ENCODE data around the gene ARPP21. TPM values are rescaled to one million over a fixed set of nuclear protein-coding genes. Genes with fewer than 3 reads are reported as not detected.
A peak's percentile ranks its signal among the peaks of the same experiment; 100 is the strongest.

ARPP21 gene
- polyA plus RNA-seq, 1 donor from 2014 or later: 12.8 TPM

DNA sequence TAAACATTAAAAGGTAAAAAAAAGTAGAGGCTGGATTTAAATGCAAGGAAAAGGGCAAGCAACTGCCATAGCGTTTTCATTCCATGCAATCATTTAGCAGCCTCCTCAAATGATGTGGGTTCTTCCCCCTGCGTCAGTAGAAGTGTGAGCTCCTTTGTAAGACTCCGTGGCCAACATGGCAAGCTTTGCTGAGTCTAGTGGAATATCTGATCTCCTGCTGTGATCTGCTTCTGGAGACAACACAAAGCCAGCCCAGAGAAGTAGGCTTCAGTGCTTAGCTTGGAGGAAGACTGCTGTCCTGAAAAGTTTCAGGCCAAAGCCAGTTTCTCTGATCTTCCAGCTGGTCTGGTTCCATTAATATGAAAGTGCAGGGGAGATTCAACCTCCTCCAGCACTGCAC, 70.4 kb downstream of the ARPP21 start:
- H2AFZ ChIP-seq (ENCODE audit: low read depth, low read length): no peak overlapping the region
- no peak overlapping the region for H3K9ac ChIP-seq (ENCODE audit: low read length)
- TF ChIP-seq EZH2 (IDR thresholded peaks at IDR 0.05; ENCODE audit: borderline replicate concordance, insufficient read depth, low read length, poor library complexity, severe bottlenecking) (no peak), POLR2AphosphoS5 (IDR thresholded peaks at IDR 0.05) (no peak), RAD21 (conservative IDR thresholded peaks at IDR 0.05) (no peak), MXI1 (conservative IDR thresholded peaks at IDR 0.05; ENCODE audit: poor library complexity, severe bottlenecking) (no peak), TAF1 (IDR thresholded peaks at IDR 0.05; ENCODE audit: low read depth) (no peak)
- TF ChIP-seq, protein P1, sequence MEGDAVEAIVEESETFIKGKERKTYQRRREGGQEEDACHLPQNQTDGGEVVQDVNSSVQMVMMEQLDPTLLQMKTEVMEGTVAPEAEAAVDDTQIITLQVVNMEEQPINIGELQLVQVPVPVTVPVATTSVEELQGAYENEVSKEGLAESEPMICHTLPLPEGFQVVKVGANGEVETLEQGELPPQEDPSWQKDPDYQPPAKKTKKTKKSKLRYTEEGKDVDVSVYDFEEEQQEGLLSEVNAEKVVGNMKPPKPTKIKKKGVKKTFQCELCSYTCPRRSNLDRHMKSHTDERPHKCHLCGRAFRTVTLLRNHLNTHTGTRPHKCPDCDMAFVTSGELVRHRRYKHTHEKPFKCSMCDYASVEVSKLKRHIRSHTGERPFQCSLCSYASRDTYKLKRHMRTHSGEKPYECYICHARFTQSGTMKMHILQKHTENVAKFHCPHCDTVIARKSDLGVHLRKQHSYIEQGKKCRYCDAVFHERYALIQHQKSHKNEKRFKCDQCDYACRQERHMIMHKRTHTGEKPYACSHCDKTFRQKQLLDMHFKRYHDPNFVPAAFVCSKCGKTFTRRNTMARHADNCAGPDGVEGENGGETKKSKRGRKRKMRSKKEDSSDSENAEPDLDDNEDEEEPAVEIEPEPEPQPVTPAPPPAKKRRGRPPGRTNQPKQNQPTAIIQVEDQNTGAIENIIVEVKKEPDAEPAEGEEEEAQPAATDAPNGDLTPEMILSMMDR (IDR thresholded peaks at IDR 0.05; ENCODE audit: poor library complexity, severe bottlenecking): no peak
- no peaks in the 10 kb centered on the region for H3K27me3 ChIP-seq (ENCODE audit: insufficient read depth, low read depth, low read length)
- H3K4me2 ChIP-seq (ENCODE audit: low read length): no peak overlapping the region
- H3F3A ChIP-seq (ENCODE audit: insufficient read depth, low read length, poor library complexity, severe bottlenecking): no peaks in the 10 kb centered on the region
- H3K9me2 ChIP-seq (ENCODE audit: insufficient read depth, low read length): no peaks in the 10 kb centered on the region
- no peaks in the 10 kb centered on the region for H3K36me3 ChIP-seq (ENCODE audit: insufficient read depth, low read length)
- H3K4me3 ChIP-seq (ENCODE audit: low read length): no peak overlapping the region
- no peaks in the 10 kb centered on the region for H3K79me2 ChIP-seq (replicated peaks; ENCODE audit: insufficient read depth, low read length)
- H4K20me1 ChIP-seq (ENCODE audit: insufficient read depth): no peaks in the 10 kb centered on the region
- H3K27ac ChIP-seq (ENCODE audit: low read length): no peak overlapping the region
- H3K9me3 ChIP-seq (ENCODE audit: low read length): no peaks in the 10 kb centered on the region

DNA sequence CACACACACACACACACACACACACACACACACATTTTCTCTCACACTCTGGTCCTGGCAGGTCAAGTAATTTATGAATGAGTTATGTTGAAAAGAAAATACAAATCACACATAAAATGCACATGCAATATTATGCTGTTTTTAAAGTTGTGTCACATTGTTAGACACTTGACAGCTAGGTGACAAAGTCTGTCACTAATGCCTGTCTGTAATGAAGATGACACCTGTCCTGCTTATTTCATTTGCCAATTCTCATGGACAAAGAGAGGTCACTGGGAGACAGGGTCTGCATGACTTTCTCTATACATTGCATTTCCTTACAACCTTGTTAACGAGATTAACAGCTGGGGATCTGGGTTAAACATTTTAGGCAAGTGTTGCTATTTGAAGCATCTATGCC, 71.2 kb downstream of the ARPP21 start:
- peak; percentile 89 for TF ChIP-seq EP300 (conservative IDR thresholded peaks at IDR 0.05; ENCODE audit: poor library complexity, severe bottlenecking)
- no peak for TF ChIP-seq EZH2 (IDR thresholded peaks at IDR 0.05; ENCODE audit: borderline replicate concordance, insufficient read depth, low read length, poor library complexity, severe bottlenecking)
- TF ChIP-seq POLR2AphosphoS5 (IDR thresholded peaks at IDR 0.05): peak; percentile 74
- Histone ChIP-seq H3F3A (ENCODE audit: insufficient read depth, low read length, poor library complexity, severe bottlenecking) (no peaks in the 10 kb centered on the region), H3K79me2 (replicated peaks; ENCODE audit: insufficient read depth, low read length) (no peaks in the 10 kb centered on the region), H3K36me3 (ENCODE audit: insufficient read depth, low read length) (no peaks in the 10 kb centered on the region), H3K9ac (ENCODE audit: low read length) (no peak overlapping the region), H3K4me3 (ENCODE audit: low read length) (no peak overlapping the region), H3K4me2 (ENCODE audit: low read length) (no peak overlapping the region), H2AFZ (ENCODE audit: low read depth, low read length) (no peak overlapping the region), H3K27me3 (ENCODE audit: insufficient read depth, low read depth, low read length) (no peaks in the 10 kb centered on the region), H3K27ac (ENCODE audit: low read length) (no peak overlapping the region), H4K20me1 (ENCODE audit: insufficient read depth) (no peaks in the 10 kb centered on the region), H3K9me2 (ENCODE audit: insufficient read depth, low read length) (no peaks in the 10 kb centered on the region), H3K9me3 (ENCODE audit: low read length) (no peaks in the 10 kb centered on the region)

DNA sequence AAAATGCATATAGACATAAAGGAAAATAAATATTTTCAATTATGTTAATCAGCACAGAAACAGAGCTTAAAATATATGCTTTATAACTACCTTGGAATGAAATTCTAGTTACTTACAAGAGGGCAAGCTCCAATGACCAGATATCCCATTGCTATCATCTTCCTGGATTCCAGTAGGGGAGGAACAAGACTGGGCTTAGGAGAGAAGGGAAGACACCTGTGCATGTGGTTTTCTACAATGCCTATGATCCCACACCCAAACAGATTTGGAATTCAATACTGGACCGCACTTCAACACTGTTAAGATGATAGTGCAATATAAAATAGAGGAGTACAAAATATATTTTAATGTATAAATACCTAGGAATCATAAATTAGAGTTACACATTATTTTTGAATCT, 79.6 kb downstream of the ARPP21 start:
- no peak overlapping the region for H3K27ac ChIP-seq (ENCODE audit: low read length)
- H3F3A ChIP-seq (ENCODE audit: insufficient read depth, low read length, poor library complexity, severe bottlenecking): no peaks in the 10 kb centered on the region
- no peaks in the 10 kb centered on the region for H3K36me3 ChIP-seq (ENCODE audit: insufficient read depth, low read length)
- H3K9me3 ChIP-seq (ENCODE audit: low read length): no peaks in the 10 kb centered on the region
- no peak overlapping the region for H3K4me3 ChIP-seq (ENCODE audit: low read length)
- no peak overlapping the region for H3K9ac ChIP-seq (ENCODE audit: low read length)
- H3K4me2 ChIP-seq (ENCODE audit: low read length): no peak overlapping the region
- no peaks in the 10 kb centered on the region for H3K27me3 ChIP-seq (ENCODE audit: insufficient read depth, low read depth, low read length)
- H3K79me2 ChIP-seq (replicated peaks; ENCODE audit: insufficient read depth, low read length): no peaks in the 10 kb centered on the region
- TF ChIP-seq RAD21 (conservative IDR thresholded peaks at IDR 0.05): no peak
- no peak for TF ChIP-seq TAF1 (IDR thresholded peaks at IDR 0.05; ENCODE audit: low read depth)
- TF ChIP-seq EZH2 (IDR thresholded peaks at IDR 0.05; ENCODE audit: borderline replicate concordance, insufficient read depth, low read length, poor library complexity, severe bottlenecking): no peak
- TF ChIP-seq, protein P1 (IDR thresholded peaks at IDR 0.05; ENCODE audit: poor library complexity, severe bottlenecking): no peak
- no peak for TF ChIP-seq SMC3 (conservative IDR thresholded peaks at IDR 0.05; ENCODE audit: poor library complexity)
- no peak for TF ChIP-seq MXI1 (conservative IDR thresholded peaks at IDR 0.05; ENCODE audit: poor library complexity, severe bottlenecking)
- TF ChIP-seq, protein P2, sequence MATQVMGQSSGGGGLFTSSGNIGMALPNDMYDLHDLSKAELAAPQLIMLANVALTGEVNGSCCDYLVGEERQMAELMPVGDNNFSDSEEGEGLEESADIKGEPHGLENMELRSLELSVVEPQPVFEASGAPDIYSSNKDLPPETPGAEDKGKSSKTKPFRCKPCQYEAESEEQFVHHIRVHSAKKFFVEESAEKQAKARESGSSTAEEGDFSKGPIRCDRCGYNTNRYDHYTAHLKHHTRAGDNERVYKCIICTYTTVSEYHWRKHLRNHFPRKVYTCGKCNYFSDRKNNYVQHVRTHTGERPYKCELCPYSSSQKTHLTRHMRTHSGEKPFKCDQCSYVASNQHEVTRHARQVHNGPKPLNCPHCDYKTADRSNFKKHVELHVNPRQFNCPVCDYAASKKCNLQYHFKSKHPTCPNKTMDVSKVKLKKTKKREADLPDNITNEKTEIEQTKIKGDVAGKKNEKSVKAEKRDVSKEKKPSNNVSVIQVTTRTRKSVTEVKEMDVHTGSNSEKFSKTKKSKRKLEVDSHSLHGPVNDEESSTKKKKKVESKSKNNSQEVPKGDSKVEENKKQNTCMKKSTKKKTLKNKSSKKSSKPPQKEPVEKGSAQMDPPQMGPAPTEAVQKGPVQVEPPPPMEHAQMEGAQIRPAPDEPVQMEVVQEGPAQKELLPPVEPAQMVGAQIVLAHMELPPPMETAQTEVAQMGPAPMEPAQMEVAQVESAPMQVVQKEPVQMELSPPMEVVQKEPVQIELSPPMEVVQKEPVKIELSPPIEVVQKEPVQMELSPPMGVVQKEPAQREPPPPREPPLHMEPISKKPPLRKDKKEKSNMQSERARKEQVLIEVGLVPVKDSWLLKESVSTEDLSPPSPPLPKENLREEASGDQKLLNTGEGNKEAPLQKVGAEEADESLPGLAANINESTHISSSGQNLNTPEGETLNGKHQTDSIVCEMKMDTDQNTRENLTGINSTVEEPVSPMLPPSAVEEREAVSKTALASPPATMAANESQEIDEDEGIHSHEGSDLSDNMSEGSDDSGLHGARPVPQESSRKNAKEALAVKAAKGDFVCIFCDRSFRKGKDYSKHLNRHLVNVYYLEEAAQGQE (IDR thresholded peaks at IDR 0.05; ENCODE audit: borderline replicate concordance): no peak
- no peak for TF ChIP-seq EP300 (conservative IDR thresholded peaks at IDR 0.05; ENCODE audit: poor library complexity, severe bottlenecking)
- TF ChIP-seq POLR2AphosphoS5 (IDR thresholded peaks at IDR 0.05): no peak
- H4K20me1 ChIP-seq (ENCODE audit: insufficient read depth): no peaks in the 10 kb centered on the region
- no peaks in the 10 kb centered on the region for H3K9me2 ChIP-seq (ENCODE audit: insufficient read depth, low read length)
- no peak overlapping the region for H2AFZ ChIP-seq (ENCODE audit: low read depth, low read length)

Measured in neural cell (in vitro differentiated cells).